Measurements from ENCODE around the gene HTT. TPM values are rescaled to one million over a fixed set of nuclear protein-coding genes. Genes with fewer than 3 reads are reported as not detected.

HTT gene
- total RNA-seq, 1 experiment from 2014 or later, result 64.4 TPM

DNA sequence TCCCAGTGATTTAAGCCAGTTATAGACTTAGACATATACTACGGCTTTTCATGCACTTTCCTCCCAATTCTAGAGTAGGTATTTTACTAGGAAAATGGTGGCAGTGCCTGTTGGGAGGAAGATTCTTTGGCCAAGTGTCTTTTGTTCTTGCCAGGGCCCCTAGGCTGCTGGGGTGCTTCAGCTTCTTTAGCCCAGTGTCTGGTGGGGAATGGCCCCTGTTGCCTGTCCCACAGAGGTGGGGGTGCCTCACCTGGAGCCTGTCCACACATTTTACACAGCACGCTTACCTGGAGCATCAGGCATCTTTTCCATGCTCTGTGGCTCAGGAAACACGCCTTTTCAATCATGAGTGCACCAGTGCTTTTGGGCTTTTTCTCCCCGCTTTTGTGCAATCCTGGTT, 141.3 kb downstream of the HTT start:
- Histone ChIP-seq H2AFZ (ENCODE audit: low read length) (no peak overlapping the region), H3K79me2 (ENCODE audit: insufficient read depth, low read length) (no peaks in the 10 kb centered on the region), H2BK15ac (ENCODE audit: low read depth, low read length) (no peak overlapping the region), H3K9me3 (ENCODE audit: control insufficient read depth, low read depth, low read length) (no peaks in the 10 kb centered on the region), H3K4me2 (ENCODE audit: insufficient read depth, insufficient read length, low read length) (no peak overlapping the region), H2BK120ac (ENCODE audit: low read depth, low read length, poor library complexity, severe bottlenecking) (no peak overlapping the region), H3K14ac (ENCODE audit: insufficient read depth, low read length) (no peak overlapping the region), H3K27me3 (ENCODE audit: insufficient read depth, low read length) (no peaks in the 10 kb centered on the region), H4K5ac (ENCODE audit: insufficient read length, low read depth, low read length) (no peak overlapping the region), H2AK5ac (ENCODE audit: insufficient read length, low read length) (no peak overlapping the region), H4K91ac (ENCODE audit: insufficient read length, low read depth, low read length) (no peak overlapping the region), H3K23ac (ENCODE audit: insufficient read length, low read depth, low read length) (no peak overlapping the region), H3K79me1 (ENCODE audit: insufficient read depth, low read depth, low read length, poor library complexity, severe bottlenecking) (no peaks in the 10 kb centered on the region), H3K23me2 (ENCODE audit: insufficient read length, low read depth, low read length, poor library complexity, severe bottlenecking) (no peaks in the 10 kb centered on the region), H3K18ac (ENCODE audit: insufficient read length, low read depth, low read length) (no peak overlapping the region), H4K8ac (replicated peaks; ENCODE audit: insufficient read length, low read depth, low read length) (no peak overlapping the region), H3K27ac (ENCODE audit: insufficient read length, low read depth, low read length) (no peak overlapping the region), H3T11ph (ENCODE audit: low read length) (no peak overlapping the region), H2BK20ac (ENCODE audit: low read depth, low read length, poor library complexity, severe bottlenecking) (no peak overlapping the region), H2BK12ac (ENCODE audit: insufficient read length, low read depth, low read length) (no peak overlapping the region), H2BK5ac (ENCODE audit: insufficient read length, low read length) (no peak overlapping the region), H3K4ac (ENCODE audit: low read depth, low read length) (no peak overlapping the region), H3K4me1 (ENCODE audit: insufficient read depth, low read length) (no peaks in the 10 kb centered on the region), H4K20me1 (ENCODE audit: control insufficient read depth, insufficient read depth, insufficient read length) (no peaks in the 10 kb centered on the region), H3K56ac (ENCODE audit: insufficient read length, low read depth, low read length) (no peak overlapping the region), H3K9ac (ENCODE audit: extremely low read depth, insufficient read length, low read length) (no peak overlapping the region)
- no peak overlapping the region for H3K27ac Mint-ChIP-seq
- no peaks in the 10 kb centered on the region for H3K4me1 Mint-ChIP-seq
- H3K4me3 Mint-ChIP-seq, result no peak overlapping the region
- no peaks in the 10 kb centered on the region for H3K9me3 Mint-ChIP-seq
- TF ChIP-seq, protein P1, sequence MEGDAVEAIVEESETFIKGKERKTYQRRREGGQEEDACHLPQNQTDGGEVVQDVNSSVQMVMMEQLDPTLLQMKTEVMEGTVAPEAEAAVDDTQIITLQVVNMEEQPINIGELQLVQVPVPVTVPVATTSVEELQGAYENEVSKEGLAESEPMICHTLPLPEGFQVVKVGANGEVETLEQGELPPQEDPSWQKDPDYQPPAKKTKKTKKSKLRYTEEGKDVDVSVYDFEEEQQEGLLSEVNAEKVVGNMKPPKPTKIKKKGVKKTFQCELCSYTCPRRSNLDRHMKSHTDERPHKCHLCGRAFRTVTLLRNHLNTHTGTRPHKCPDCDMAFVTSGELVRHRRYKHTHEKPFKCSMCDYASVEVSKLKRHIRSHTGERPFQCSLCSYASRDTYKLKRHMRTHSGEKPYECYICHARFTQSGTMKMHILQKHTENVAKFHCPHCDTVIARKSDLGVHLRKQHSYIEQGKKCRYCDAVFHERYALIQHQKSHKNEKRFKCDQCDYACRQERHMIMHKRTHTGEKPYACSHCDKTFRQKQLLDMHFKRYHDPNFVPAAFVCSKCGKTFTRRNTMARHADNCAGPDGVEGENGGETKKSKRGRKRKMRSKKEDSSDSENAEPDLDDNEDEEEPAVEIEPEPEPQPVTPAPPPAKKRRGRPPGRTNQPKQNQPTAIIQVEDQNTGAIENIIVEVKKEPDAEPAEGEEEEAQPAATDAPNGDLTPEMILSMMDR (conservative IDR thresholded peaks at IDR 0.05), result no peak
- peaks cover 30 to 82% (median 76%) of the 10 kb centered on the region in 3 experiments; a peak in 6 of 7 replicates for H3K36me3 Mint-ChIP-seq (ENCODE audit: insufficient read depth in 1 of 3, low read depth in 3 of 3)
- DNase-seq, result no peak
- no peaks in the 10 kb centered on the region for H3K27me3 Mint-ChIP-seq (ENCODE audit: low read depth)
- WGBS (ENCODE audit: extremely low coverage, insufficient read length, low lambda C conversion rate), result no CpG with 5 or more reads among the region's 4 CpGs
